HepG2 (cell line): ENCODE measurements around the gene SRC. TPM values are rescaled to one million over a fixed set of nuclear protein-coding genes. Genes with fewer than 3 reads are reported as not detected.

Experiments
- ATAC-seq: fragments of 200-7000 bp; cut with Tn5 transposase; 3 replicates; pipeline ENCODE4 v1.9.1; 2020; ENCODE audit warnings: mild to moderate bottlenecking, moderate library complexity
- BruUV-seq: library from RNA; stranded (reverse); fragments of 400-500 nt; replicated peaks from 2 replicates; lab custom pipeline; 2021; lab: Mats Ljungman, UMichigan
- CTCF ChIA-PET: fragments of 300-600 bp; formaldehyde crosslinking; extraction: SDS; loops from one replicate; lab custom pipeline; 2021; ENCODE audit warnings: low total read pairs, inconsistent platforms, low intra/inter-chr PET ratio; lab: Yijun Ruan, JAX
- POLR2A ChIA-PET: fragments of 350-600 bp; sonication (Branson Sonifier 250); formaldehyde crosslinking; loops from one replicate; lab custom pipeline; 2020; ENCODE audit warnings: antibody characterized with exemption, inconsistent platforms; lab: Yijun Ruan, JAX
- DNase-seq: peaks from one replicate; pipeline ENCODE4 v3.0.0-alpha.2; 2015; ENCODE audit warnings: low spot score
- FAIRE-seq: peaks from 3 replicates; lab custom pipeline; 2011; peaks lifted over from hg19 to GRCh38; lab: Jason Lieb, UNC
- H2AFZ ChIP-seq: one replicate; pipeline ENCODE4 v1.6.1; 2011; ENCODE audit warnings: low read length, inconsistent platforms
- H3K27ac ChIP-seq: fragments of 300-600 bp; 3 replicates; pipeline ENCODE4 v1.8.0; 2011; ENCODE audit warnings: mixed run types, mild to moderate bottlenecking, mixed read lengths, low read length, inconsistent platforms; ENCODE audit not compliant: insufficient read depth; ENCODE audit errors: extremely low read length
- H3K27me3 ChIP-seq, 2 experiments: fragments of 200-600 bp in 1 of 2; 2 replicates in 1 of 2; 3 replicates in 1 of 2; pipeline versions ENCODE4 v1.6.0 to v1.8.0; 2011; ENCODE audit warnings: low read length in 2 of 2, mild to moderate bottlenecking in 2 of 2, moderate library complexity in 2 of 2, inconsistent platforms in 1 of 2; ENCODE audit not compliant: insufficient read depth in 2 of 2, control insufficient read depth in 1 of 2
- H3K36me3 ChIP-seq, 2 experiments: fragments of 200-600 bp in 1 of 2; replicated peaks in 1 of 2; 2 replicates in 1 of 2; 3 replicates in 1 of 2; pipeline versions ENCODE4 v1.5.1 to v1.8.0; 2011; ENCODE audit warnings: low read length in 2 of 2, inconsistent platforms in 1 of 2; ENCODE audit not compliant: insufficient read depth in 2 of 2, control insufficient read depth in 1 of 2
- H3K4me1 ChIP-seq: 2 replicates; pipeline ENCODE4 v1.5.1; 2012; ENCODE audit warnings: low read length, inconsistent platforms; ENCODE audit not compliant: insufficient read depth
- H3K4me2 ChIP-seq: 2 replicates; pipeline ENCODE4 v1.6.0; 2011; ENCODE audit warnings: low read depth, low read length, inconsistent platforms
- H3K4me3 ChIP-seq, 3 experiments: fragments of 200-600 bp in 1 of 3; sonication (generic), shearing (Covaris generic) in 1 of 3; replicated peaks in 1 of 3; 2 replicates each; pipeline ENCODE4 v1.5.1; 2011 to 2016; ENCODE audit warnings: low read length in 3 of 3, inconsistent platforms in 2 of 3, low read depth in 2 of 3, mild to moderate bottlenecking in 2 of 3, control low read depth in 1 of 3, mixed read lengths in 1 of 3; ENCODE audit not compliant: insufficient read depth in 1 of 3
- H3K79me2 ChIP-seq: one replicate; pipeline ENCODE4 v1.6.1; 2011; ENCODE audit warnings: low read length, inconsistent platforms; ENCODE audit not compliant: insufficient read depth
- H3K9ac ChIP-seq: 2 replicates; pipeline ENCODE4 v1.6.0; 2011; ENCODE audit warnings: mild to moderate bottlenecking, low read depth, low read length, inconsistent platforms; ENCODE audit not compliant: insufficient read depth
- H3K9me3 ChIP-seq: 2 replicates; pipeline ENCODE4 v1.5.1; 2012; ENCODE audit warnings: mild to moderate bottlenecking, low read length
- H4K20me1 ChIP-seq: 2 replicates; pipeline ENCODE4 v1.6.0; 2011; ENCODE audit warnings: inconsistent platforms, mild to moderate bottlenecking, low read length, moderate library complexity; ENCODE audit not compliant: insufficient read depth
- HNRNPL ChIP-seq: fragments of 200-400 bp; formaldehyde crosslinking; IDR thresholded peaks from 2 replicates; pipeline ENCODE4 v1.6.1; 2017; ENCODE audit warnings: mild to moderate bottlenecking, low read depth, low read length
- LCORL ChIP-seq, 2 experiments: fragments of 450-650 bp in 1 of 2; sonication (generic) in 1 of 2; formaldehyde crosslinking in 1 of 2; IDR thresholded peaks; 2 replicates each; pipeline versions ENCODE4 v1.5.0 to v1.6.1; 2017 to 2020; ENCODE audit warnings: antibody characterized with exemption in 1 of 2, missing genetic modification reagents in 1 of 2
- MXI1 ChIP-seq: IDR thresholded peaks from 3 replicates; pipeline ENCODE4 v1.6.1; 2012; ENCODE audit warnings: low read depth, low read length, inconsistent platforms, borderline replicate concordance
- STAG1 ChIP-seq: sonication (generic); formaldehyde crosslinking; IDR thresholded peaks from 2 replicates; pipeline ENCODE4 v1.4.0; 2020; ENCODE audit warnings: missing genetic modification reagents
- TCF12 ChIP-seq, 2 experiments: fragments of 450-650 bp in 1 of 2; sonication (generic) in 1 of 2; formaldehyde crosslinking in 1 of 2; IDR thresholded peaks; 2 replicates each; pipeline versions ENCODE4 v1.6.1 to v1.8.0; 2017 to 2022; ENCODE audit warnings: antibody characterized with exemption in 1 of 2, mild to moderate bottlenecking in 1 of 2, missing genetic modification reagents in 1 of 2, moderate library complexity in 1 of 2
- ZIK1 ChIP-seq: sonication (generic); formaldehyde crosslinking; IDR thresholded peaks from 2 replicates; pipeline ENCODE4 v1.5.0; 2020; ENCODE audit warnings: mild to moderate bottlenecking, low read depth, missing genetic modification reagents, borderline replicate concordance
- ZNF343 ChIP-seq: sonication (generic); formaldehyde crosslinking; IDR thresholded peaks from 2 replicates; pipeline ENCODE4 v1.4.0; 2020; ENCODE audit warnings: mild to moderate bottlenecking, missing genetic modification reagents
- ZNF75D ChIP-seq: sonication (generic); formaldehyde crosslinking; IDR thresholded peaks from 2 replicates; pipeline ENCODE4 v1.8.1; 2023; ENCODE audit warnings: missing genetic modification reagents, mild to moderate bottlenecking, borderline replicate concordance
- ZNF775 ChIP-seq: sonication (generic); formaldehyde crosslinking; IDR thresholded peaks from 2 replicates; pipeline ENCODE4 v1.4.0; 2020; ENCODE audit warnings: missing genetic modification reagents, mild to moderate bottlenecking, moderate library complexity, borderline replicate concordance
- ZNF777 ChIP-seq: sonication (generic); formaldehyde crosslinking; IDR thresholded peaks from 2 replicates; pipeline ENCODE4 v1.4.0; 2020; ENCODE audit warnings: missing genetic modification reagents
- WGBS: methylation state at CpG from one replicate; pipeline ENCODE4 v1.1.6; 2017; ENCODE audit warnings: low lambda C conversion rate; 5-methylcytosine and 5-hydroxymethylcytosine counted together
- in situ Hi-C: cut with HindIII; loops from 2 replicates; pipeline ENCODE4 v1.10.0; 2017; ENCODE audit warnings: low pct_unique_long_range_greater_than_20kb; ENCODE audit not compliant: extremely low pct_ligation_motif_present
- intact Hi-C: fragments of 100-400 bp; cut with micrococcal nuclease; formaldehyde crosslinking; loops from one replicate; pipeline ENCODE4 v1.10.0; 2022; ENCODE audit not compliant: unreplicated experiment
- polyA plus RNA-seq, 8 experiments: library from polyadenylated mRNA; depleted of rRNA in 3 of 8; stranded (reverse) in 7 of 8; unstranded in 1 of 8; fragments of >200 nt; fragmentation: Illumina TruSeq in 4 of 8; extraction: Trizol in 4 of 8; gene quantifications; 2 replicates each; pipeline versions ENCODE4 v1.2.1 to v1.2.3, GENCODE V29; 2011 to 2016; ENCODE audit warnings: low read depth in 4 of 8, missing spikeins in 1 of 8, mixed read lengths in 1 of 8; ENCODE audit not compliant: insufficient read depth in 1 of 8
- total RNA-seq, 5 experiments: library from RNA; depleted of rRNA; stranded (reverse); fragments of >200 nt; fragmentation: Illumina TruSeq; extraction: Trizol; gene quantifications; 2 replicates each; pipeline ENCODE4 v1.2.3, GENCODE V29; 2016; ENCODE audit warnings: low read depth in 1 of 5
- TF ChIP-seq, protein P1 (sequence below): sonication (generic); formaldehyde crosslinking; IDR thresholded peaks from 2 replicates; pipeline ENCODE4 v1.4.0; 2020; ENCODE audit warnings: missing genetic modification reagents
- TF ChIP-seq, protein P2 (sequence below): sonication (generic); formaldehyde crosslinking; IDR thresholded peaks from 2 replicates; pipeline ENCODE4 v1.4.0; 2020; ENCODE audit warnings: low read depth, missing genetic modification reagents
- TF ChIP-seq, protein P3 (sequence below): sonication (generic); formaldehyde crosslinking; IDR thresholded peaks from 2 replicates; pipeline ENCODE4 v1.4.0; 2020; ENCODE audit warnings: mild to moderate bottlenecking, low read depth, missing genetic modification reagents
- TF ChIP-seq, protein P4 (sequence below): sonication (generic); formaldehyde crosslinking; conservative IDR thresholded peaks from 2 replicates; pipeline ENCODE4 v1.5.0; 2020; ENCODE audit warnings: missing genetic modification reagents

Gene SRC
- total and polyA plus RNA-seq, 2 of the 13 experiments (the other 11 are each of a cell fraction or from before 2014, with no cell fraction given), result 54.7 to 192 TPM

GRCh38 chr20:37396416-37397075, 50.6 kb downstream of the SRC start:
- no TSS peak for BruUV-seq
- Histone ChIP-seq H4K20me1 (no peaks in the 10 kb centered on the region), H3K4me3 (no peak overlapping the region), H3K4me2 (no peak overlapping the region), H3K9ac (no peak overlapping the region), H3K79me2 (no peaks in the 10 kb centered on the region), H3K27me3 (no peaks in the 10 kb centered on the region), H3K4me1 (peaks cover 78% of the 10 kb centered on the region), H2AFZ (no peak overlapping the region), H3K27ac (peak overlapping the region; percentile 21), H3K9me3 (no peaks in the 10 kb centered on the region), H3K36me3 (peaks cover 20 to 49% of the 10 kb centered on the region in 2 experiments)
- in situ Hi-C loops (no loop called here), intact Hi-C loops (loop anchor here (5.0 kb wide), 1 partner anchor 129 kb away; no protein-coding TSS in a partner anchor)
- DNase-seq, result no peak
- FAIRE-seq, result no peak
- POLR2A ChIA-PET, result interaction anchor here (1.7 to 3.5 kb wide), 2 partner anchors 16 to 131 kb away, joined by 7 to 14 read pairs; partner anchors contain the start of gene BLCAP
- CTCF ChIA-PET, result no interaction called here
- ATAC-seq, result no peak
- 81% methylated on average over 19 of the region's 20 CpGs for WGBS
- TF ChIP-seq HNRNPL, result 0 out of 2 replicates have a peak, but pooled peaks have one; percentile 32
- TF ChIP-seq, protein P1, sequence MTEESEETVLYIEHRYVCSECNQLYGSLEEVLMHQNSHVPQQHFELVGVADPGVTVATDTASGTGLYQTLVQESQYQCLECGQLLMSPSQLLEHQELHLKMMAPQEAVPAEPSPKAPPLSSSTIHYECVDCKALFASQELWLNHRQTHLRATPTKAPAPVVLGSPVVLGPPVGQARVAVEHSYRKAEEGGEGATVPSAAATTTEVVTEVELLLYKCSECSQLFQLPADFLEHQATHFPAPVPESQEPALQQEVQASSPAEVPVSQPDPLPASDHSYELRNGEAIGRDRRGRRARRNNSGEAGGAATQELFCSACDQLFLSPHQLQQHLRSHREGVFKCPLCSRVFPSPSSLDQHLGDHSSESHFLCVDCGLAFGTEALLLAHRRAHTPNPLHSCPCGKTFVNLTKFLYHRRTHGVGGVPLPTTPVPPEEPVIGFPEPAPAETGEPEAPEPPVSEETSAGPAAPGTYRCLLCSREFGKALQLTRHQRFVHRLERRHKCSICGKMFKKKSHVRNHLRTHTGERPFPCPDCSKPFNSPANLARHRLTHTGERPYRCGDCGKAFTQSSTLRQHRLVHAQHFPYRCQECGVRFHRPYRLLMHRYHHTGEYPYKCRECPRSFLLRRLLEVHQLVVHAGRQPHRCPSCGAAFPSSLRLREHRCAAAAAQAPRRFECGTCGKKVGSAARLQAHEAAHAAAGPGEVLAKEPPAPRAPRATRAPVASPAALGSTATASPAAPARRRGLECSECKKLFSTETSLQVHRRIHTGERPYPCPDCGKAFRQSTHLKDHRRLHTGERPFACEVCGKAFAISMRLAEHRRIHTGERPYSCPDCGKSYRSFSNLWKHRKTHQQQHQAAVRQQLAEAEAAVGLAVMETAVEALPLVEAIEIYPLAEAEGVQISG (CRISPR knock-in tag), result 0 out of 2 replicates have a peak, but pooled peaks have one; percentile 1
- TF ChIP-seq, protein P2, sequence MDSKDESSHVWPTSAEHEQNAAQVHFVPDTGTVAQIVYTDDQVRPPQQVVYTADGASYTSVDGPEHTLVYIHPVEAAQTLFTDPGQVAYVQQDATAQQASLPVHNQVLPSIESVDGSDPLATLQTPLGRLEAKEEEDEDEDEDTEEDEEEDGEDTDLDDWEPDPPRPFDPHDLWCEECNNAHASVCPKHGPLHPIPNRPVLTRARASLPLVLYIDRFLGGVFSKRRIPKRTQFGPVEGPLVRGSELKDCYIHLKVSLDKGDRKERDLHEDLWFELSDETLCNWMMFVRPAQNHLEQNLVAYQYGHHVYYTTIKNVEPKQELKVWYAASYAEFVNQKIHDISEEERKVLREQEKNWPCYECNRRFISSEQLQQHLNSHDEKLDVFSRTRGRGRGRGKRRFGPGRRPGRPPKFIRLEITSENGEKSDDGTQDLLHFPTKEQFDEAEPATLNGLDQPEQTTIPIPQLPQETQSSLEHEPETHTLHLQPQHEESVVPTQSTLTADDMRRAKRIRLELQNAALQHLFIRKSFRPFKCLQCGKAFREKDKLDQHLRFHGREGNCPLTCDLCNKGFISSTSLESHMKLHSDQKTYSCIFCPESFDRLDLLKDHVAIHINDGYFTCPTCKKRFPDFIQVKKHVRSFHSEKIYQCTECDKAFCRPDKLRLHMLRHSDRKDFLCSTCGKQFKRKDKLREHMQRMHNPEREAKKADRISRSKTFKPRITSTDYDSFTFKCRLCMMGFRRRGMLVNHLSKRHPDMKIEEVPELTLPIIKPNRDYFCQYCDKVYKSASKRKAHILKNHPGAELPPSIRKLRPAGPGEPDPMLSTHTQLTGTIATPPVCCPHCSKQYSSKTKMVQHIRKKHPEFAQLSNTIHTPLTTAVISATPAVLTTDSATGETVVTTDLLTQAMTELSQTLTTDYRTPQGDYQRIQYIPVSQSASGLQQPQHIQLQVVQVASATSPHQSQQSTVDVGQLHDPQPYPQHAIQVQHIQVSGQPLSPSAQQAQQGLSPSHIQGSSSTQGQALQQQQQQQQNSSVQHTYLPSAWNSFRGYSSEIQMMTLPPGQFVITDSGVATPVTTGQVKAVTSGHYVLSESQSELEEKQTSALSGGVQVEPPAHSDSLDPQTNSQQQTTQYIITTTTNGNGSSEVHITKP (CRISPR knock-in tag), result no peak
- no peak for TF ChIP-seq LCORL (IDR thresholded peaks at IDR 0.05)
- no peak for TF ChIP-seq LCORL (CRISPR knock-in tag; IDR thresholded peaks at IDR 0.05)
- 0 out of 2 replicates have a peak, but pooled peaks have one; percentile 30 for TF ChIP-seq ZIK1 (CRISPR knock-in tag)
- TF ChIP-seq ZNF775 (CRISPR knock-in tag), result no peak
- no peak for TF ChIP-seq TCF12 (IDR thresholded peaks at IDR 0.05)
- TF ChIP-seq TCF12 (CRISPR knock-in tag; IDR thresholded peaks at IDR 0.05), result no peak
- TF ChIP-seq STAG1 (CRISPR knock-in tag), result no peak
- peak; percentile 3; the same call in 1 of the 2 replicates for TF ChIP-seq ZNF343 (CRISPR knock-in tag)
- TF ChIP-seq ZNF777 (CRISPR knock-in tag), result no peak
- no peak for TF ChIP-seq MXI1
- TF ChIP-seq, protein P3, sequence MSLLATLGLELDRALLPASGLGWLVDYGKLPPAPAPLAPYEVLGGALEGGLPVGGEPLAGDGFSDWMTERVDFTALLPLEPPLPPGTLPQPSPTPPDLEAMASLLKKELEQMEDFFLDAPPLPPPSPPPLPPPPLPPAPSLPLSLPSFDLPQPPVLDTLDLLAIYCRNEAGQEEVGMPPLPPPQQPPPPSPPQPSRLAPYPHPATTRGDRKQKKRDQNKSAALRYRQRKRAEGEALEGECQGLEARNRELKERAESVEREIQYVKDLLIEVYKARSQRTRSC, result no peak
- no peak for TF ChIP-seq ZNF75D (CRISPR knock-in tag)
- TF ChIP-seq, protein P4, sequence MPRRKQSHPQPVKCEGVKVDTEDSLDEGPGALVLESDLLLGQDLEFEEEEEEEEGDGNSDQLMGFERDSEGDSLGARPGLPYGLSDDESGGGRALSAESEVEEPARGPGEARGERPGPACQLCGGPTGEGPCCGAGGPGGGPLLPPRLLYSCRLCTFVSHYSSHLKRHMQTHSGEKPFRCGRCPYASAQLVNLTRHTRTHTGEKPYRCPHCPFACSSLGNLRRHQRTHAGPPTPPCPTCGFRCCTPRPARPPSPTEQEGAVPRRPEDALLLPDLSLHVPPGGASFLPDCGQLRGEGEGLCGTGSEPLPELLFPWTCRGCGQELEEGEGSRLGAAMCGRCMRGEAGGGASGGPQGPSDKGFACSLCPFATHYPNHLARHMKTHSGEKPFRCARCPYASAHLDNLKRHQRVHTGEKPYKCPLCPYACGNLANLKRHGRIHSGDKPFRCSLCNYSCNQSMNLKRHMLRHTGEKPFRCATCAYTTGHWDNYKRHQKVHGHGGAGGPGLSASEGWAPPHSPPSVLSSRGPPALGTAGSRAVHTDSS (CRISPR knock-in tag), result no peak
